ENCODE measurements around the gene RAB25.
"Not testable (repeated sequence)": the region's sequence is repeated elsewhere in the genome, so short reads cannot be mapped to it uniquely, and the experiment has no call there.

Gene RAB25

DNA sequence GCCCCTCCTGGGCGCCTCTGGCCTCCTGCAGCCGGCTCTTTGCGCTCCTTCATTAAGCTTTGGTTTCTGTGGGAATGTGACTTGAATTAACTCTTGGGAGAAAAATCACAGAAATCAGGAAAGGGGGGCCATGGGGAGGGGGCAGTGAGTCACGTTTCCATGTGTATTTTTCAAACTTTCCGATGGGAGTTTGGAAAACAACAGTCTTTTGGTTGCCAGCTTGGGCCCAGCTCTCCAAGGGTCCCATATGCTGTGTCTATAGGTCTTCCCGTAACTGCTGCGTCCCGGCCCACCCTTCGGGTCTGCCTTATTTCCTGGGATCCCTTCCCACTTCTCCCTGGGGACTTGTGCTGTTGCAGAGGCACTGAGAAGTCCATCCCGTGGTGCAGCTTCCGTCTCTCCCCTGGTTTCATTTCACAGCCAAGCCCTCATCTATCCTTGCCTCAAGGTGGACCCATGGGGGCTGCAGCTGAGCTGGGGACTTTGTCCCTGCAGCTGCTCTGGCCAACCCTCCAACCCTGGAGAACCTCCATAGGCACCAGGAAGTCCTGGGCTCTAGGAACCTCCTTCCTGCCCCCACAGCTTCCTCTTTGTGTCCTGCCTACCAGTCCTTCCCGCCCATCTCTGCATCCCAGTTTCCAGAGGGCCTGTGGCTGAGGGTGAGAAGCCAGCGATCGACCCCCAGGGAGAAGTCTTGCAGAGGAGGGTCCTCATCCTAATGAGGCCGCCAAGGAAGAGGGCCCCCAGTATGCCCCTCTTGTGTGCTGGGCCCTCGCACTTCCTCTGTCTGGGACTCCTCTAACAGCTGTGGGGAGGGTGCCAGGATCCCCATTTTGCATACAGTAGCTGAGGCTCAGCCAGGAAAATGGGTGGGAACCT, 41.9 kb downstream of the RAB25 start:
- DNase-seq (ENCODE audit: low read depth, low spot score): no peak

DNA sequence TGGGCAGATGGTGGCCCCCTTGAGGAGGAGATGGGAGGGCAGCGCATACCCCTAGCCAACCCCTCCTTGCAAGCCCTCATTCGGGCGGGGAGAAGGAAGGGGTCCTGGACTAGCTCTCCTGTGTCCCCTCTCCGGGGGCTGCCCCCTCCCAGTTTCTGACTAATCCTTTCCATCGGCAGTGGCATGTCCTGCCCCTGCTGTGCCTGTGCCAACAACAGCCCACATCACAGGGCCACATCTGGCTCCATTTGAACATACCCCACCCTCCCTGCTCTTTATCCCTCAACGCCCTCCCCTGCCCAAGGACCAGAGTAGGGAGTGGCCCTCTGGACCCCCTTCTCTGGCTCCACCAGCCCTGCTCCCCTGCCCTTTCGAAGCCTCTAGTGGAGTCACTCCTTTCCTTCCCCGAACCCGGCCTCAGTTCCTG, 42.6 kb downstream of the RAB25 start:
- DNase-seq (ENCODE audit: low read depth, low spot score): no peak

DNA sequence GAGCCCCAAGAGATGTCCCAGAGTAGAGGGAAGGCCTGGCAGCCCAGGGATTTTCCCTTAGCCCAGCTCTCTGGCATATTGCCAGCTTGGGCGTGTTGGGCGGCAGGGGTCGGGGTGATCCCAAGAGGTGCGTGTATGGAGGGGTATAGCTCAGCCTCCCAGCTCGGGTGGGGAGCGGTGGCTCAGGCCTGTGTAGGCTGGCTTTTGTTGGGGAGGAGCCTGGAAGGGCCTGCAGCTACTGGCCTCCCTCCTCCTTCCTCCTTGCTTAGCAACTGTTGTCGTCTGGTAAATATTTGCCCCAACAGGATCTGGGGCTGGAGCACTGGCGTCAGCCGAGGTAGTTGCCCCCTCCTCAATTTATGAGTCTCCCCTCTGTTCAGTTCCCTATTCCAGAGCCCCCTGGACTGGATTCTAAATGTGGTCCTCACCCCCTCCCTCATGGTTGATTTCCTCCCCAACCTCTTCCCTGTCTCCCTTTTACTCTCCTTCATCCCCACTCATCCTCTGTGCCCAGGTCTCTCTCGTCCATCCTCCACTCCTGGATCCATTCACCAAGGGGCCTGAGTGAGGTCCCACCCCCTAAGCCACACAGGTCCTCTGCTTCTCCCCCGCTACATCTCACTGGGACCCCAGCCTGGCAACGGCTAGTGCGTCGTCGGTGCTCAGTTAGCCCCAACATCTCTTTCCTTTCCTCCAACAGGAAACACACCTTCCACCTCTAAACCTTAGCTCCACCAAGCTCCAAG, 43.3 kb downstream of the RAB25 start:
- no peak for DNase-seq (ENCODE audit: low read depth, low spot score)

DNA sequence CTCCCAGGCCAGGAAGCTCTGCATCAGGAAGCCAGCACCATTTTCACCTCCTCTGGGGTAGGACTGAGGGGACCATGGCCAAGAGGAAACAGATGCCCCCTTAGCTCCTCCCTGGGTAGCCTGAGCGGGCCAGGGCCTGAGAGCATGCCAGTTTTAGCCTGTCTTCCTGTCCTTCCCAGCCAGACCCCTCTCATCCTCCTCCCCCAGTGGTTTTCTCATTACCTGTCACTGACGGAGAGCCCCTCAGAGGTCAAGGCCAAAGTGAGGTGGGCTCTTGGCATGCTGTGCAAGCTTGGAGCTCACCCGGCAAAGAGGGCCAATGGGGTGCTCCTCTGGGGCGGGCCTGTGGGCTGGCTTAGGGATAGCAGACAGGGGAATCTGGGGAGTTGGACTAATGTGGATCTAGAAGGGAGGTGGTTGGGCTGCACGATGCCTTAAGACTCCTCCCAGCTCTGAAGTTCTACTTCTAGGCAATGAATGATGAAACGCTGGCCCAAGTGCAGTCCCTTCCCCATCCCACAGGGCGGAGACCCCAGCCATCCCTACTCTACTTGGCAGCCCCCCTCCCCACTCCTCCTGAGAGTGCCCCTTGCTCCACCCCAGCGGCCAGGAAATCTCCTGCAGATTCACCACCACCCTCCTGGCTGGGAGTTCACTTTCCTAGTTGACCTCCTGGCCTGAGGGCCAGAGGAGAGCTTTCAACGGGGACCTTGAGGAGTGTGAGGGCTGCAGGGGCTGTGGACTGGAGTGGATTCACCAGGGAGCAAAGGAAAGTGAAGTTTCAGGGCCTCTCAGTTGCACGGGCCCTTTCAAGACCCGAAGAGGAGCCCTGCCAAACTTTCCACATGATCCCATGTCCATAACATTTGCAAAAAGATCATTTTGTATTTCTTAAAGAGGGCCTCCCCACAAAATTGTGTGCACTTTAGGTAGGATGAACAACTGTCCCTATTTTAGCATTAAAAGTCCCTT, 44.2 kb downstream of the RAB25 start:
- DNase-seq (ENCODE audit: low read depth, low spot score): no peak

DNA sequence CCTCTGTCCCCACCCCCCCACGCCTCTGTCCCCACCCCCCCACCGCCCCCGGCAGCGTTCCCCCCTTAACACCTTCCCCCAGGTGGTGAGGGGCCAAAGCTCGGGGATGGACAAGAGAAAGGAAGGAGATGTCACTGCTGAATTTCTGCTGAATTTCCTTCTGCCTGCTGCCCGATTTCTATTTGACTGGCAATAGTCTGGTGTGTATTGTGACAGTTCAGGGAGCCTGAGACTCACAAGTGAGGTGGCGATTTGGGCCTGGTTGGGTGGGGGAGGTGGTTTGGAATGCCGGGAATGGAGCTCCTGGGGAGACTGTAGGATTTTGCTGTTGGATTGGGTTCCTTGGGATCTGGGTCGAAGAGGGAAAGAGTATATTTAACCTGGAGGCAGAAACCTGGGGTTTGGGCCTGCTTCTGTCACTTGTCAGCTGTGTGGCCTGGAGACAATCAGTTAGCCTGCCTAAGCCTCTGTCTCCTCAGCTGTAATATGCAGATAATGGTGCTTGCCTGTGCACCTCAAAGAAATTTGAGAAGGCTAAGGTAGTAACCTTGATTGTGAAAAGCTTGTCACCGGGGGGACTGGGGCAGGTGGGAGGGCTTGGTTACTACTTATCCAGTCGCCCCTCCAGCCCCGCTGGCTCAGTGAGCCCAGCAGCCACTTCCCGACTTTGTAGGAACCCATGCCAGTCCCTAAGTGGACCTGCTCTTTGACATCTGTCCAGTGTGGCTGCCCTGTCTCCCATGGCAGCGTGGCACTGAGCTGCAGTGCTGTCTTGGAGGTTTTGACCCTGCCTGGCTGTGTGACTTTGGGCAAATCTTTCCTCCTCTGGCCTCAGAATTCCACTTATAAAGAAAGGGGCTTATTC, 45.9 kb downstream of the RAB25 start:
- DNase-seq (ENCODE audit: low read depth, low spot score): no peak

DNA sequence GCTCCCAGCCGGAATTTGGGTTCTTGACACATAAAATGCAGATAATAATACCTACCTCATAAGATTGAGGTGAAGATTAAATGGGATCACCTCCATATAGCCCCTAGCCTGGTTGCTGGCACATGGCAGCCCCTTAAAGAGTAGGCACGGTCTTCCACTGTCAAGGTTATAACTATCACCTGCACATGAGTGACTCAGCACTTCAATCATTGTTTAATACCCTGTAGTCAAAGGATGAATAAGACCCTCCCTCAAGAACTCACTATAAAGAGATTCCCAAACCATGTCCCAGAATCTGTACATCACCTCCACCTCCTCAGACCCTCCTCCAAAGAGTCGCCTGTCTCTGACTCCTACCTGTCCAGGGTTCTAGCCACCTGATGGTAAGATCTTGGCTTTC, 47.1 kb downstream of the RAB25 start:
- no peak for DNase-seq (ENCODE audit: low read depth, low spot score)

DNA sequence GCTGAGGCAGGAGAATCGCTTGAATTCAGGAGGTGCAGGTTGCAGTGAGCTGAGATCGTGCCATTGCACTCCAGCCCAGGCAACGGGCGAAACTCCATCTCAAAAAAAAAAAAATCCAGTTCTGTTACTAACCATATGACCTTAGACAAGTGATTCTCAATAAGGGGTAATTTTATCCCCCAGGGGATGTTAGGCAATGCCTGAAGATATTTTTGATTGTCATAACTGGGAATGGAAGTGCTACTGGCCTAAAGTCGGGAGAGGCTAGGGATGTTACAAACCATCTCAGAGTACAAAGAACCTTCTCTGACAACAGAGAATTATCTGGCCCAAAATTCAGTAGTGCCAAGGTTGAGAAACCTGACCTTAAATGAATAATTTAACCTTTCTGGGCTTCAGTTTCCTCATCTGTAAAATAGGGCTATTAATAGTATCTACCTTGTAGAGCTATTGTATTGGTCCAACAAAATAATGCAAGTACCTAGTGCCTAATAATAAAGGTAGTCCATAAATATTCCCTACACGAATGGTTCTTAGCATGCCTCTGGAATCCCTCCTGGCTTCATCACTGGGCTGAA, 47.8 kb downstream of the RAB25 start:
- DNase-seq (ENCODE audit: low read depth, low spot score): no peak

DNA sequence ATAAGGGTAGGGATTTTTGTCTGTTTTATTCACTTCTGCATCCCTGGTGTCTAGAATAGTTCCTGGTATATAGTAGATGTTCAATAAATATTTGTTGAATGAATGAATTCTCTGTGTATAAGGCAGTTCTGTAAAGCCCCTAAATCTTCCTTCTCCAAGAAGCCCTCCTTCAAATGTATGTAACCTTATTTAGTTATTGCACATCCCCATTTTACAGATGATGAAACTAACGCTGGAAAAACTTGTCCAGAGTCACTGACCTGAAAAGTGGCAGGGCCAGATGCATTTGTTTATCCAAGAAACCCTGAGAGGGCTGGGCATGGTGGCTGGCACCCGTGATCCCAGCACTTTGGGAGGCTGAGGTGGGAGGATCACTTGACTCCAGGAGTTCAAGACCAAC, 49.3 kb downstream of the RAB25 start:
- DNase-seq (ENCODE audit: low read depth, low spot score): no peak

DNA sequence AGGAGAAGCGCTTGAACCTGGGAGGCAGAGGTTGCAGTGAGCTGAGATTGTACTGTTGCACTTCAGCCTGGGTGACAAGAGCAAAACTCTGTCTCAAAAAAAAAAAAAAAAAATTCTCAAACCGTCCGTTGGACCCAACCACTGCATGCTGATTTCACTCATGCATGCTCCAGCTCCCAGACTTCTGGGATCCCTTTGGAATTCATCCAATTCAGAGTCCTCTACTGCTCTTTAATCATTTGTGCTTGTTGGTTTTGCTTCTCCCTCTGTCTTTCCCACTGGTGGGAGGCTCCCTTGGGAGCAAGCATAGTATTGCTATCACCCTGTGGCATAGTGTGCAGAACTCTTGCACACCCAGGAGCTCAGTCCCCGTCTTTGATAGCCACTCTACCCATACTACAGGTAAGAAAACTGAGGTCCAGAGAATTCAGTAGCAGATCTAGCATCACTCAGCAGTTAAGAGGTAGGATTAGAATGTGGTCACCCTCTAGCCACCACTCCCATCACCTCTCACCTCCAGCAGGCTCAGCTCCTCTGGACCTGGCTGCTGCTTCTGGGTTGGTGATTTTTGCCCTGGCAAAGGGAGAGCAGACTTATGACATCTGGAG, 50.5 kb downstream of the RAB25 start:
- DNase-seq (ENCODE audit: low read depth, low spot score): no peak

DNA sequence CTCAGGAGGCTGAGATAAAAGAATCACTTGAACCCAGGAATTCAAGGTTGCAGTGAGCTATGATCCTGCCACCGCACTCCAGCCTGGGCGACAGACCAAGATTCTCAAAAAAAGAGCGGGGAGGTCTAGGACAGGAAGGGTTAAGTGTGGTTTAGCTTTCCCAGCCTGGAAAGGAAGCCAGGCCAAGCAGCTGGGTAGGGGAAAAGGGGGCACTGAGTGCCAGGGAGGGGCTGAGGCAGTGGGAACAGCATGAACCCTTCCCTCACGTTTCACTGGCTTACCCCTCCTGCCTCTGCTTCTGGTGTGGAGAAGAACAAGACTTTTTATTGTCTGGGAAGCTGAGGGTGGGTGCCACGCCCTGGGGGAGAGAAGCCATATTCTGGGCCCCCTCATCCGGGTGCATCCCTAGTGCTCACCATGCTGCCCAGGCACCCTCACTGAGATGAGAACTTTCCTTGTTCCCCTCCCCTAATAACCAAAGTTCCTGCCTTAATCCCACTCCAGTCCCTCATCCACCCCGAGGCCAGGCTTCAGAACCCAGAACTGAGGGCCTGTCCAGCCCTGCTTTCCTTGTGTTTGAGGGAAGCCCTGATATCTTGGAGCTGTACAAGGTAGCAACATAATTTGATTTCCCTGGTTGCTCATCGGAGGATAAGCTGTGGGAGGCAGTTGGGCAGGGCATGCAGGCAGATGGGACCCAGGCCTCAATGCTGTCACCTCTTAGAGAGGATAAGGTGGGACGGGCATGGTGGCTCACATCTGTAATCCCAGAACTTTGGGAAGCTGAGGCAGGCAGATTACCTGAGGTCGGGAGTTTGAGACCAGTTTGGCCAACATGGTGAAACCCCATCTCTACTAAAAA, 51.5 kb downstream of the RAB25 start:
- DNase-seq (ENCODE audit: low read depth, low spot score): no peak

DNA sequence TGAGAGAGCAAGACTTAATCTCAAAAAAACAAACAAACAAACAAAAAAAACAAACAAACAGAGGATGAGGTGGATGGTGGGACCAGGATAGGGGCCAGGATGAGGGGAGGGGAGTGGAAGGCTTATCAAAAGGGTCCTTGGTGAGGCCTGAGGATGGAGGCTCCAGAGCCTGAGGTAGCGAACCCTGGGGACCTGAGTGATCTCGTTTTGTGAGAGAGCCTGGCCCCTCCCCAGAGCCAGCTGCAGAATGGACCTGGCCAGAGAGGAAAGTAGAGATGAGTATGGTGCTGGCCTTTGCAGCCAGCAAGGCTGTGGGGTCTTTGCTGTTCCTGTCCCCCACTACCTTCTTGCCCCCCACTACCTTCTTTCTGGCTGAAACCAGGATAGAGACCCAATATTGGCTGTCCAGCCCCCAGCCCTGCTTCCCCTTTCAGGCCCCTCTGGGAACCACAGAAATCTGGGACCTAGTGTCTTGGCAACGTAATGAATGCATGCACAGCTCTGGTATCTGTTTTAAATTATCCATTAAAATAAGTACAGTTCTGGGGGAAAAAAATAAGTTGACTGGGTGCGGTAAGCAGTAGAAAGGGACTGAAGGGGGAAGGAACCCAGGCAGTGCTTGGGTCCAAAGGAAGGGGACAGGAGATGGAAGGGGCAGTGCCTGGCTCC, 52.5 kb downstream of the RAB25 start:
- no peak for DNase-seq (ENCODE audit: low read depth, low spot score)

DNA sequence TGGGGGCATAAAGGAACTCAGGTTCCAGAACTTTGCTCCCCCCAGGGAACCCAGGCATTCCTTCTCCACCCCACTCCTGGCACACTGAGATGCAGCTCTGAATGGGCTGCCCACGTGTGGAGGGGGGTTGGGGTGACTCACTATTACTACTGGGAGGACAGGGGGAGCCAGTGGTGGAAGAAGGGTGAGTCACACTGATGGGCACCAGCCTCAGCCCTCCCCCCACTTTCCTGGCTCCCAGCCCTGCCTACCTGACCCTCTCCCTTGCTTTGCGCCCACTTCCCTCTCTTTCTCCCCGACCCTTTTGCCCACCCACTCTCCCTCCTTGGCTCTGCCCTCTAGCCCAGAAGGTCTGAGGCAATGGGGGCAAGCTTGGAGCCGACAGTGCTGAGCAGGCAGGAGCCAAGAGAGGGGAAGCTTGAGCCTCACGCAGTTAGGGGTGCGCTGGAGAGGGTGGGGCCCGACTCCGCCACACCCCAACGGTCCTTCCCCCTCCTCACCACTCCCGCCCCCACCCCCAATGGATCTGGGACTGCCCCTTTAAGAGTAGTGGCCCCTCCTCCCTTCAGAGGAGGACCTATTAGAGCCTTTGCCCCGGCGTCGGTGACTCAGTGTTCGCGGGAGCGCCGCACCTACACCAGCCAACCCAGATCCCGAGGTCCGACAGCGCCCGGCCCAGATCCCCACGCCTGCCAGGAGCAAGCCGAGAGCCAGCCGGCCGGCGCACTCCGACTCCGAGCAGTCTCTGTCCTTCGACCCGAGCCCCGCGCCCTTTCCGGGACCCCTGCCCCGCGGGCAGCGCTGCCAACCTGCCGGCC, 53.4 kb downstream of the RAB25 start, which contains the start of gene LMNA:
TSS of gene LMNA (plus strand) at position 611 of the 818 bp plus-strand sequence. CDS start 208 bp downstream, outside the sequence.
- DNase-seq (ENCODE audit: low read depth, low spot score): peak; percentile 62

DNA sequence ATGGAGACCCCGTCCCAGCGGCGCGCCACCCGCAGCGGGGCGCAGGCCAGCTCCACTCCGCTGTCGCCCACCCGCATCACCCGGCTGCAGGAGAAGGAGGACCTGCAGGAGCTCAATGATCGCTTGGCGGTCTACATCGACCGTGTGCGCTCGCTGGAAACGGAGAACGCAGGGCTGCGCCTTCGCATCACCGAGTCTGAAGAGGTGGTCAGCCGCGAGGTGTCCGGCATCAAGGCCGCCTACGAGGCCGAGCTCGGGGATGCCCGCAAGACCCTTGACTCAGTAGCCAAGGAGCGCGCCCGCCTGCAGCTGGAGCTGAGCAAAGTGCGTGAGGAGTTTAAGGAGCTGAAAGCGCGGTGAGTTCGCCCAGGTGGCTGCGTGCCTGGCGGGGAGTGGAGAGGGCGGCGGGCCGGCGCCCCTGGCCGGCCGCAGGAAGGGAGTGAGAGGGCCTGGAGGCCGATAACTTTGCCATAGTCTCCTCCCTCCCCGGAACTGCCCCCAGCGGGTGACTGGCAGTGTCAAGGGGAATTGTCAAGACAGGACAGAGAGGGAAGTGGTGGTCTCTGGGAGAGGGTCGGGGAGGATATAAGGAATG, 54.1 kb downstream of the RAB25 start:
- no peak for DNase-seq (ENCODE audit: low read depth, low spot score)

DNA sequence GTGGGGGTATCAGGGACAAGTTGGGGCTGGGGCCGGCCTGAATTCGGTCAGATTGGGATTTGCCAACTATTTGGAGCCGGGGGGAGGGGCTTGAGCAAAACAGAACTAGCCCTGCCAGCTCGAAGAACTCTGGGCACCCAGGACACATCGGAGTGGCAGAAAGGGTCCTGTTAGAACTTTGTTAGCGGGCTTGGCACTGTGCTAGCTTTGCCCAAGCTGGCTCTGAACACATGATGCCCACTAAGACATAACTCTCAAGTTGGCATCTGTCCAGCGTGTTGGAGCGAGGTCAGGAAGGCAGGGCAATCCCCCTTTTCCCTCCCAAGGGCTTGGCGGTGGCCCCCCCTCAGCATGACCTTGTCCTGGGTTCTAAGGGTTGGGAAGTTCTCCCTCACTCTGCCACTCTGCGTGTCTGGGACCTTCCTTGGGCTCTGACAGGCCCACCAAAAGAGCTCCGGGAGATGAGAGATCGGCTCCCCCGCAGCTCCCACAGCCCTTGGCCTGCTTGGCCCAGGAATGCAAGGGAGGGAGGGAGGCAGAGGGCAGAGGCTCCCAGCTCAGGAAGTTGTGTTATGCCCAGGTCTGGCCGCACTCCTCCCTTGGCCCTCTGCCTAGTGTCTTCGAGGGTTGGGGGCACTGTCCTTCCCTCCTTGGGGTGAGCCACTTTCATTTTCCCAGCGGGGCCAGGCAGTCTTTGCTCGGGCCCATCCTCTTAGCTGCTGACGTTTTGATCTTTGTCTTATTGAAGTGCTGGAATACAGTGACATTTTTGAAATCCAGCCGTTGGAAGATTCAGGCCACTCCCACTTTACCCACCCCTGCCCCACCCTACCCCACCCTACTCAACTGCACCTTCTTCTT, 54.8 kb downstream of the RAB25 start:
- no peak for DNase-seq (ENCODE audit: low read depth, low spot score)

DNA sequence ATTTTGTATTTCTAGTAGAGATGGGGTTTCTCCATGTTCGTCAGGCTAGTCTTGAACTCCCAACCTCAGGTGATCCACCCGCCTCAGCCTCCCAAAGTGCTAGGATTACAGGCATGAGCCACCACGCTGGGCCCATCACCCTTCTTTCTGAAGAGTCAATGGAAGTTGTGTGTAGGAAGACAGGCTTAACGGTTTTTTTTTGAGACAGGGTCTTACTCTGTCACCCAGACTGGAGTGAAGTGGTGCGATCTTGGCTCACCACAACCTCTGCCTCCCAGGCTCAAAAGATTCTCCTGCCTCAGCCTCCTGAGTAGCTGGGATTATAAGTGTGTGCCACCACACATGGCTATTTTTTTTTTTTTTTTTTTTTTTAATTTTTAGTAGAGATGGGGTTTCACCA, 55.8 kb downstream of the RAB25 start:
- DNase-seq (ENCODE audit: low read depth, low spot score): not testable (repeated sequence)

Measured in activated CD4-positive, CD25-positive, alpha-beta regulatory T cell treated with anti-CD3 and anti-CD28 coated beads, Interleukin-2, amount 50 U/mL, for 16 hours (primary cell).